PC-9 (cell line): ENCODE measurements around the gene RPS29. TPM values are rescaled to one million over a fixed set of nuclear protein-coding genes. Genes with fewer than 3 reads are reported as not detected.

ENCODE experiments used
- BruUV-seq: library from RNA; stranded (reverse); fragments of 400-500 nt; replicated peaks from 2 replicates; lab custom pipeline; 2021; lab: Mats Ljungman, UMichigan
- CTCF ChIA-PET: fragments of 300-600 bp; sonication (Branson Sonifier 250); formaldehyde crosslinking; loops from one replicate; lab custom pipeline; 2022; ENCODE audit warnings: antibody characterized with exemption; lab: Charles Lee
- POLR2A ChIA-PET: fragments of 300-600 bp; sonication (Branson Sonifier 250); formaldehyde crosslinking; loops from one replicate; lab custom pipeline; 2022; ENCODE audit warnings: antibody characterized with exemption; ENCODE audit not compliant: unreplicated experiment; lab: Charles Lee
- DNase-seq, 2 experiments: peaks; one replicate each; pipeline versions ENCODE4 v3.0.0 to v3.0.0-alpha.2; 2015 to 2022; ENCODE audit warnings: mixed read lengths in 1 of 2
- H2AFZ ChIP-seq: fragments of 200-600 bp; sonication (generic); 2 replicates; pipeline ENCODE4 v1.8.1; 2017; ENCODE audit warnings: antibody characterized with exemption
- H3F3A ChIP-seq: fragments of 200-600 bp; sonication (generic); 2 replicates; pipeline ENCODE4 v1.8.1; 2017; ENCODE audit warnings: antibody characterized with exemption, mild to moderate bottlenecking, low read depth; ENCODE audit not compliant: insufficient read depth
- H3K27ac ChIP-seq: fragments of 200-600 bp; sonication (generic); 2 replicates; pipeline ENCODE4 v1.6.1; 2016; ENCODE audit warnings: mixed run types
- H3K27me3 ChIP-seq: fragments of 200-600 bp; sonication (generic); 2 replicates; pipeline ENCODE4 v1.6.1; 2016; ENCODE audit warnings: low read depth, mixed run types; ENCODE audit not compliant: insufficient read depth
- H3K36me3 ChIP-seq: fragments of 200-600 bp; sonication (generic); 2 replicates; pipeline ENCODE4 v1.6.1; 2016; ENCODE audit warnings: low read depth, mixed run types
- H3K4me1 ChIP-seq: fragments of 200-600 bp; sonication (generic); replicated peaks from 2 replicates; pipeline ENCODE4 v1.6.1; 2016; ENCODE audit warnings: mixed run types; ENCODE audit not compliant: insufficient read depth
- H3K4me2 ChIP-seq: fragments of 200-600 bp; sonication (generic); 2 replicates; pipeline ENCODE4 v1.6.1; 2017; ENCODE audit warnings: mixed run types
- H3K4me3 ChIP-seq: fragments of 200-600 bp; sonication (generic); 2 replicates; pipeline ENCODE4 v1.6.1; 2016; ENCODE audit warnings: mixed run types
- H3K79me2 ChIP-seq: fragments of 200-600 bp; sonication (generic); 2 replicates; pipeline ENCODE4 v1.6.1; 2017; ENCODE audit warnings: low read depth, mixed run types
- H3K9me2 ChIP-seq: fragments of 200-600 bp; sonication (generic); 2 replicates; pipeline ENCODE4 v1.8.1; 2017; ENCODE audit warnings: mild to moderate bottlenecking; ENCODE audit not compliant: insufficient read depth
- H3K9me3 ChIP-seq: fragments of 200-600 bp; sonication (generic); 2 replicates; pipeline ENCODE4 v1.8.1; 2016; ENCODE audit warnings: low read depth; ENCODE audit not compliant: insufficient read depth
- H4K20me1 ChIP-seq: fragments of 200-600 bp; sonication (generic); 2 replicates; pipeline ENCODE4 v1.8.1; 2017; ENCODE audit not compliant: insufficient read depth
- CTCF ChIP-seq: fragments of 200-600 bp; sonication (generic); conservative IDR thresholded peaks from 2 replicates; pipeline ENCODE4 v1.6.1; 2017; ENCODE audit warnings: mixed run types, antibody characterized with exemption, mild to moderate bottlenecking, moderate library complexity
- EZH2 ChIP-seq: fragments of 200-600 bp; sonication (generic); IDR thresholded peaks from 2 replicates; pipeline ENCODE4 v1.8.0; 2017; ENCODE audit warnings: antibody characterized with exemption, low read depth
- intact Hi-C: fragments of 100-400 bp; cut with micrococcal nuclease; formaldehyde crosslinking; loops from one replicate; pipeline ENCODE4 v1.10.0; 2022; ENCODE audit not compliant: unreplicated experiment
- total RNA-seq: library from RNA; stranded (reverse); gene quantifications from 2 replicates; pipeline ENCODE4 v1.2.3, GENCODE V29; 2021

RPS29 gene
- total RNA-seq, 1 experiment from 2014 or later, result 1,294 TPM

DNA sequence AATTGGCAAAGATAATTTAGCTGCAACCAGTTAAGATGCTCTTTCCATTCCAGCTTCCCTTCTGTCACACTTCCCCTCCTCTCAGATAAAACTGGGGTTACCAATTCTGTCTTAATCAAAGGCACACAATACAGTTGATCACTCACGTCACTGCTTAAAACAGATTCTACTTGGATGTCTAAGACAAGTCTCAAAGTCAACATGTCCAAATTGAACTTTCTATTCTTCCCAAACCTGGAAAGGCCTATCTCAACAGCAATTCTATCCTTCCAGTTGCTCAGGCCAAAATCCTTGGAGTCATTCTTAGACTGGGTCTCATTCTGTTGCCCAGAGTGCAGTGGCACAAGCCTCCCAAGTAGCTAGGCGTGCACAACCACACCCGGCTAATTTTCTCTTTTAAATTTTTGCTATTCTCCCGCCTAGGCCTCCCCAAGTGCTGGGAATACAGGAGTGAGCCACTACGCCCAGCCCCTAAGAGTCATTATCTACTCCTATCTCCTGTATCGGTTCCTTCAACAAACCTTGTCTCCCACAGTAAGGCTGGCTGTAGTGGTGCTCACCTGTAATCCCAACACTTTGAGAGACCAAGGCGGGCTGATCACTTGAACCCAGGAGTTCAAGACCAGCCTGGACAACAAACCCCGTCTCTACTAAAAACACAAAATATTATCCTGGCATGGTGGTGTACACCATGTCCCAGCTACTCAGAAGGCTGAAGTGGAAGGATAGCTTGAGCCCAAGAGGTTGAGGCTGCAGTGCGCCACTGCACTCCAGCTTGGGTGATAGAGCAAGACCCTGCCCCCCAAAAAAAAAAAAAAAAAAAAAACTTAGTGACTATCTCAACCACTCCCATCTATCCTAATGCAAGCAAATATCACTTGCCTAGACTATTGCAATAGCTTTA, 4.7 kb downstream of the RPS29 start:
- H3K4me3 ChIP-seq, result no peak overlapping the region
- DNase-seq, result no peak
- H4K20me1 ChIP-seq, result peaks cover 51% of the 10 kb centered on the region
- POLR2A ChIA-PET, result no interaction called here
- TF ChIP-seq CTCF, result no peak
- H3K27me3 ChIP-seq, result no peaks in the 10 kb centered on the region
- intact Hi-C loops, result loop anchor here (10.0 kb wide), 2 partner anchors 77 to 117 kb away; no protein-coding TSS in a partner anchor
- H3K27ac ChIP-seq, result peak overlapping the region; percentile 29; the same call in 1 of the 2 replicates
- no peaks in the 10 kb centered on the region for H3K9me2 ChIP-seq
- peaks cover 74% of the 10 kb centered on the region for H3K79me2 ChIP-seq
- CTCF ChIA-PET, result interaction anchor here (0.7 kb wide), 1 partner anchor 52 kb away, joined by 11 read pairs; no protein-coding TSS in a partner anchor
- H2AFZ ChIP-seq, result no peak overlapping the region
- H3K9me3 ChIP-seq, result no peaks in the 10 kb centered on the region
- BruUV-seq, result no TSS peak
- H3F3A ChIP-seq, result peaks cover 67% of the 10 kb centered on the region
- peaks cover 43% of the 10 kb centered on the region for H3K36me3 ChIP-seq
- H3K4me2 ChIP-seq, result no peak overlapping the region; the same call in 1 of the 2 replicates
- H3K4me1 ChIP-seq, result peaks cover 26% of the 10 kb centered on the region

- no TSS peak for BruUV-seq
- H3K9me2 ChIP-seq, result no peaks in the 10 kb centered on the region
- CTCF ChIA-PET, result no interaction called here
- H3F3A ChIP-seq, result peaks cover 66% of the 10 kb centered on the region
- TF ChIP-seq EZH2 (no peak), CTCF (no peak)
- H3K27ac ChIP-seq, result 0 out of 2 replicates have a peak overlapping the region, but pooled peaks have one; percentile 25
- peaks cover 42% of the 10 kb centered on the region for H3K36me3 ChIP-seq
- peaks cover 60% of the 10 kb centered on the region for H3K79me2 ChIP-seq
- POLR2A ChIA-PET, result no interaction called here
- no peak overlapping the region for H3K4me3 ChIP-seq
- no peaks in the 10 kb centered on the region for H3K9me3 ChIP-seq
- DNase-seq, result no peak
- H3K4me1 ChIP-seq, result peaks cover 26% of the 10 kb centered on the region
- H3K4me2 ChIP-seq, result no peak overlapping the region
- intact Hi-C loops, result loop anchor here (10.0 kb wide), 2 partner anchors 75 to 115 kb away; no protein-coding TSS in a partner anchor
- peaks cover 48% of the 10 kb centered on the region for H4K20me1 ChIP-seq
- no peak overlapping the region for H2AFZ ChIP-seq
- no peaks in the 10 kb centered on the region for H3K27me3 ChIP-seq
Measured at GRCh38 chr14:49579841-49580240, 6.3 kb downstream of the RPS29 start.

DNA sequence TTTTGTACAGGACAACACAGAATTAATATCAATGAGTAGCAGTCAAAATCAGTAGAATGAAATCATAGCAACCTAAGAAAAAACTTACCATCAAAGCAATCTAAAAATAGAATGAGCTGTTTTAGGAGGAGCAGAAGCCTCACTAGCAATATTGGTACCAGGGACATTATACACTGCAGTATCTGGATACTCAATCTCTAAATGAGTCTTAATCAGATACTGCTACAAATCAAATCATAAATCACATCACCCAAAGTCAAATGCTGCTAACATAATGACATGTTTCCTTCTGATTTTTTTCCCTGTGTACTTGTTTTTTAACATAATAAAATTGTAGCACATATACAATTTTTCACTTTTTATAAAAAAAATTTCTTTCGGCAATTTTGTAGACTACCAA, 8.0 kb downstream of the RPS29 start:
- peaks cover 11% of the 10 kb centered on the region; the same call in 1 of the 2 replicates for H3K4me1 ChIP-seq
- TF ChIP-seq CTCF (no peak), EZH2 (no peak)
- no peaks in the 10 kb centered on the region for H3K27me3 ChIP-seq
- H3K36me3 ChIP-seq, result peaks cover 26% of the 10 kb centered on the region
- peaks cover 54% of the 10 kb centered on the region for H3F3A ChIP-seq
- no peak overlapping the region for H3K4me2 ChIP-seq
- H2AFZ ChIP-seq, result no peak overlapping the region
- H3K9me3 ChIP-seq, result no peaks in the 10 kb centered on the region
- H4K20me1 ChIP-seq, result peaks cover 31% of the 10 kb centered on the region
- CTCF ChIA-PET, result interaction anchor here (0.9 kb wide), 1 partner anchor 272 kb away, joined by 4 read pairs; no protein-coding TSS in a partner anchor
- H3K79me2 ChIP-seq, result peaks cover 43% of the 10 kb centered on the region
- no TSS peak for BruUV-seq
- H3K4me3 ChIP-seq, result no peak overlapping the region
- no peak overlapping the region for H3K27ac ChIP-seq
- intact Hi-C loops, result no loop called here
- DNase-seq, result no peak
- H3K9me2 ChIP-seq, result no peaks in the 10 kb centered on the region
- POLR2A ChIA-PET, result no interaction called here
